HG03457 (cell line): ENCODE measurements around the gene JAM3.
"Not testable (repeated sequence)": the region's sequence is repeated elsewhere in the genome, so short reads cannot be mapped to it uniquely, and the experiment has no call there.

ENCODE experiments used
- ATAC-seq: cut with Tn5 transposase; IDR thresholded peaks from one replicate; pipeline ENCODE4 v1.9.1; 2021; ENCODE audit warnings: moderate number of reproducible peaks; ENCODE audit not compliant: unreplicated experiment

JAM3 gene

GRCh38 chr11:134060316-134060715, 8.6 kb upstream of the JAM3 start:
- no peak for ATAC-seq

GRCh38 chr11:134062265-134063123, 6.4 kb upstream of the JAM3 start:
- no peak for ATAC-seq

GRCh38 chr11:134063124-134063495, 5.8 kb upstream of the JAM3 start:
- no peak for ATAC-seq

GRCh38 chr11:134063991-134064747, 4.7 kb upstream of the JAM3 start:
- no peak for ATAC-seq

GRCh38 chr11:134065381-134065780, 3.5 kb upstream of the JAM3 start:
- no peak for ATAC-seq

GRCh38 chr11:134066943-134067885, 1.7 kb upstream of the JAM3 start:
- no peak for ATAC-seq

- ATAC-seq = no peak
Observed at GRCh38 chr11:134069426-134070341, 812 bp downstream of the JAM3 start.

GRCh38 chr11:134070342-134070845, 1.5 kb downstream of the JAM3 start:
- ATAC-seq = no peak

- ATAC-seq = no peak
Observed at GRCh38 chr11:134071306-134071705, 2.4 kb downstream of the JAM3 start.

GRCh38 chr11:134071766-134072402, 3.0 kb downstream of the JAM3 start:
- ATAC-seq = no peak

- ATAC-seq = no peak
Observed at GRCh38 chr11:134072844-134073243, 4.0 kb downstream of the JAM3 start.

- ATAC-seq = no peak
Observed at GRCh38 chr11:134074346-134074745, 5.5 kb downstream of the JAM3 start.

- no peak for ATAC-seq
Observed at GRCh38 chr11:134074766-134075165, 5.9 kb downstream of the JAM3 start.

GRCh38 chr11:134079317-134079716, 10.4 kb downstream of the JAM3 start:
- ATAC-seq = no peak

GRCh38 chr11:134081258-134081657, 12.4 kb downstream of the JAM3 start:
- not testable (repeated sequence) for ATAC-seq

- ATAC-seq = no peak
Observed at GRCh38 chr11:134082990-134083389, 14.1 kb downstream of the JAM3 start.

GRCh38 chr11:134086376-134086775, 17.5 kb downstream of the JAM3 start:
- no peak for ATAC-seq

- ATAC-seq = not testable (repeated sequence)
Observed at GRCh38 chr11:134092006-134092405, 23.1 kb downstream of the JAM3 start.

GRCh38 chr11:134097166-134097565, 28.3 kb downstream of the JAM3 start:
- ATAC-seq = no peak
